ENCODE data around the gene VSIG10L.

Gene VSIG10L

GRCh38 chr19:51337861-51338562, 3.9 kb downstream of the VSIG10L start:
- TF ChIP-seq CTCF (IDR thresholded peaks at IDR 0.05; ENCODE audit: insufficient read depth, low read depth, low read length, missing control alignments): no peak
- no peak for DNase-seq (ENCODE audit: low read depth)
- H3K4me3 ChIP-seq (ENCODE audit: low read length): no peak overlapping the region

- TF ChIP-seq CTCF (IDR thresholded peaks at IDR 0.05; ENCODE audit: insufficient read depth, low read depth, low read length, missing control alignments): no peak
- DNase-seq (ENCODE audit: low read depth): no peak
- no peak overlapping the region for H3K4me3 ChIP-seq (ENCODE audit: low read length)
Observed at GRCh38 chr19:51337141-51337860, 4.6 kb downstream of the VSIG10L start.

- H3K4me3 ChIP-seq (ENCODE audit: low read length): no peak overlapping the region
- no peak for TF ChIP-seq CTCF (IDR thresholded peaks at IDR 0.05; ENCODE audit: insufficient read depth, low read depth, low read length, missing control alignments)
- no peak for DNase-seq (ENCODE audit: low read depth)
Observed at GRCh38 chr19:51333836-51334460, 8.0 kb downstream of the VSIG10L start.

GRCh38 chr19:51331716-51332115, 10.2 kb downstream of the VSIG10L start:
- no peak for DNase-seq (ENCODE audit: low read depth)
- no peak for TF ChIP-seq CTCF (IDR thresholded peaks at IDR 0.05; ENCODE audit: insufficient read depth, low read depth, low read length, missing control alignments)
- H3K4me3 ChIP-seq (ENCODE audit: low read length): no peak overlapping the region

GRCh38 chr19:51331193-51331592, 10.7 kb downstream of the VSIG10L start:
- no peak for TF ChIP-seq CTCF (IDR thresholded peaks at IDR 0.05; ENCODE audit: insufficient read depth, low read depth, low read length, missing control alignments)
- no peak overlapping the region for H3K4me3 ChIP-seq (ENCODE audit: low read length)
- DNase-seq (ENCODE audit: low read depth): no peak

- DNase-seq (ENCODE audit: low read depth): no peak
- H3K4me3 ChIP-seq (ENCODE audit: low read length): no peak overlapping the region
- TF ChIP-seq CTCF (IDR thresholded peaks at IDR 0.05; ENCODE audit: insufficient read depth, low read depth, low read length, missing control alignments): no peak
Observed at GRCh38 chr19:51330366-51330765, 11.6 kb downstream of the VSIG10L start.
